ENCODE data around the gene PLEKHM1.

Gene PLEKHM1

DNA sequence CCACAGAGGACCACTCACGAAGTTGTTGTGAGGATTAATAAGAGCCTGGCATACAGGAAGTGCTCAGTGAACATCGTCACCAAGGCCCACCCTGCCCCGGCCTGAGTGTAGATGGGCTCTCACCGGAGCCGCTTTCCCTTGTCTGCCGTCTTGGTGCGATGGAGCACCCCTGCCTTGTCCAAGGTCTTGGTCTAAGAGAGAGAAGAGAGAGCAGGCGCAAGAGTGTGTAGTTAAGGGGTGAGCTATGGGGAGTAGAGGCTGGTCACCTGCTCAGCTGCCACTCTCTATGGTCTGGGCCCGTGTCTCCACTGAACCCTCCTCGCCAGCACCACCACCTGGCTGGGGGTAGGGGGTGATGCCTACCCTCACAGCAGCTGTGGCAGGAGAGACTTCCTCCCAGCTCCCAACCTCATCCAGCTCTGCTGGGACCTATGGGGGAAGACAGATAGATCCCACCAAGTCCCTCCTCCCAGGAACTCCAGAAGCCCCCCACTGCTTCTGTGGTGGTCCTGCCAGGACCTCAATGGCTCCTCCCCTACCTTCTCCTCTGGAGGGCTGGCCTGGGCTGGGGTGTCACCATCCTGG lies 86.5 kb downstream of the PLEKHM1 start:
- TF ChIP-seq, protein P1, sequence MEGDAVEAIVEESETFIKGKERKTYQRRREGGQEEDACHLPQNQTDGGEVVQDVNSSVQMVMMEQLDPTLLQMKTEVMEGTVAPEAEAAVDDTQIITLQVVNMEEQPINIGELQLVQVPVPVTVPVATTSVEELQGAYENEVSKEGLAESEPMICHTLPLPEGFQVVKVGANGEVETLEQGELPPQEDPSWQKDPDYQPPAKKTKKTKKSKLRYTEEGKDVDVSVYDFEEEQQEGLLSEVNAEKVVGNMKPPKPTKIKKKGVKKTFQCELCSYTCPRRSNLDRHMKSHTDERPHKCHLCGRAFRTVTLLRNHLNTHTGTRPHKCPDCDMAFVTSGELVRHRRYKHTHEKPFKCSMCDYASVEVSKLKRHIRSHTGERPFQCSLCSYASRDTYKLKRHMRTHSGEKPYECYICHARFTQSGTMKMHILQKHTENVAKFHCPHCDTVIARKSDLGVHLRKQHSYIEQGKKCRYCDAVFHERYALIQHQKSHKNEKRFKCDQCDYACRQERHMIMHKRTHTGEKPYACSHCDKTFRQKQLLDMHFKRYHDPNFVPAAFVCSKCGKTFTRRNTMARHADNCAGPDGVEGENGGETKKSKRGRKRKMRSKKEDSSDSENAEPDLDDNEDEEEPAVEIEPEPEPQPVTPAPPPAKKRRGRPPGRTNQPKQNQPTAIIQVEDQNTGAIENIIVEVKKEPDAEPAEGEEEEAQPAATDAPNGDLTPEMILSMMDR (conservative IDR thresholded peaks at IDR 0.05; ENCODE audit: low read depth, low read length), result no peak
- DNase-seq (ENCODE audit: low read depth), result no peak

DNA sequence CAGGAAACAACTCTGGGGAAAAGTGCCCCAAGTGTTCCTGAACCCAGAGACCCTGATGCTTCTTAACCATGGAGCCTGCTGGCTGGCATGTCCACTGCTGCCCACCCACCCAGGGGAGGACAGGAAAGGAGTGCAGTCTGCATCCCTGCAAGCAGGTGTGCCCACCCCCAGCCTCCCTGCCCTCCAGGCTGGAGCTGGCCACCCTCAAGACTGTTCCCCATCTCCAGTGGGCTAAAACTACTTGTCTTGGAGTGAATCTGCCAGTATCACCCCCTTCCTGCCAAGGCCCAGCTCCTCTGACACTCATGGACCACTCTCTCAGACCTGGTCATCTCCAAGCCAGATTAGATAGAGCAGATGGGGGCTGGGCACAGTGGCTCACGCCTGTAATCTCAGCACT lies 87.6 kb downstream of the PLEKHM1 start:
- H3K4me3 ChIP-seq (ENCODE audit: low read depth, low read length), result no peak overlapping the region
- no peak for DNase-seq (ENCODE audit: low read depth)
- TF ChIP-seq, protein P1 (conservative IDR thresholded peaks at IDR 0.05; ENCODE audit: low read depth, low read length), result no peak

More for the DNA sequence above, 86.5 kb downstream of the PLEKHM1 start:
- no peak overlapping the region for H3K4me3 ChIP-seq (ENCODE audit: low read depth, low read length)

DNA sequence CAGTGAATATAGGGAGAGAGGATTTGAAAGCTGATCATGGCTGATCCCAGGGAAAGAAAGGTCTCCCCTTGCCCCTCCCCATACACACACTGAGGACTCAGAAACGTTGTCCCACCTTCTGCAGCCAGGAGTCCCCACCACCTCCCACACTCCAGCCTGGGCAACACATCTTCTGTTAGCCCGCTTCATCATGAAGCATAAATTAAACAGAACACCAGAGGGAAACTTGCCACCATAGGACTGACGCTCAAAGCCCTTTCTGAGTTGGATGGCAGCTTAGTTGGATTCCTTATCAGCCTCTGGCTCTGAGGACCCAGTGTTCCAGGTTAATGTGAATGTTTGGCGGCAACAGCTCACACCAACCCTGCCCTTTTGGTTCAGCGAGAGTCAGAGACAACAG lies 91.7 kb downstream of the PLEKHM1 start:
- no peak overlapping the region for H3K4me3 ChIP-seq (ENCODE audit: low read depth, low read length)
- TF ChIP-seq, protein P1 (conservative IDR thresholded peaks at IDR 0.05; ENCODE audit: low read depth, low read length), result no peak
- DNase-seq (ENCODE audit: low read depth), result no peak

DNA sequence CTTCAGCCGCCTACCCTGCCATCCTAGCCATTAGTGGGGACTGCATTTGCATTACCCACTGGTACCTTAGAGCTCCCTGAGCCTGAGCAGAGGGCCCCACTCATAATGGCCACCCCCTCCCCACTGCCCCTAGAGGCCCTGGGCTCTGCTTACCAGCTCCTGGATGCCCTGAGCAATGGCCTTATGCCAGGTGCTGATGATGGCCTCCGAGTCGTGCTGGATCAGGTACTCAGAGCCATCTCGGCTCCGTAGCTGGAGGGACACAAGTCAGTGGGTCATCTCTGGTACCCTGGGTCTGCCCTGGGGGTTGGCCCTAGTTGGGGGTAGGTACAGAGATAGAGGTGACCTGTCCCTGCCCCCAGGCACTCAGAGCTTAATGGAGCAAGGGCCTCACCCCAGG lies 92.7 kb downstream of the PLEKHM1 start:
- TF ChIP-seq, protein P1 (conservative IDR thresholded peaks at IDR 0.05; ENCODE audit: low read depth, low read length), result no peak
- no peak overlapping the region for H3K4me3 ChIP-seq (ENCODE audit: low read depth, low read length)
- DNase-seq (ENCODE audit: low read depth), result no peak

DNA sequence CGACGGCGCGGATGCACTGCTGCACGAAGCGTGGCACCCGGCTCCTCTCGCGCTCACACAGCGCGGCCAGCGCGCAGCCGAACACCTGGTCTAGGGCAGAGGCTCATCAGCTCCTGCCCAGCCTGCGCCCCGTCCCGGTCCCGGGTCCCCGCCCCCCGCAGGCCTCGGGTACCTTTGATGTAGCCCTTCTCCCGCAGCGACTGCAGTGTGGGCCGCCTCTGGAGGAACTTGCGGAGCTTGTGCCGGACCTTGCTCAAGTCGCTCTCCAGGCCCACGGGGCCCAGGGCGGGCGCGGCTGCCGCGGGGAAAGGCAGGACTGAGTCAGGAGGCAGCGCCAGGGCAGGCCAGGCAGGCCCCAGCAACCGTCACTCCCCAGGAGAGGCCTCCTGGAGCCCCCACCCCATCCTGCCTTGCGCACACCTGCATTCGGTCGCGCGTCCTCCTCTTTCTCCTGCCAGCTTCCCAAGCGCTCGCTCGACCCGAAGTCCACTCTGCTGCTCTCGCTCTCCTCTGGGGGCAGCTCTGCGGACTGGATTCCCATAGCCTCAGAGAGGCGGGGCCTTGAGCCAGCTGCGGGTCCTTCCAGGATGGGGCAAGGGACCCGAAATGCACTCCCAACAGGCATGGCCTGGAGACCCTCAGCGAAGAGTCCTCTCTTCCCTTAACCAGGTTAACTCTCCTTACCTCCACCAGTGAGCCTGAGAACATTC lies 93.9 kb downstream of the PLEKHM1 start:
- H3K4me3 ChIP-seq (ENCODE audit: low read depth, low read length), result no peak overlapping the region
- TF ChIP-seq, protein P1 (conservative IDR thresholded peaks at IDR 0.05; ENCODE audit: low read depth, low read length), result no peak
- no peak for DNase-seq (ENCODE audit: low read depth)

DNA sequence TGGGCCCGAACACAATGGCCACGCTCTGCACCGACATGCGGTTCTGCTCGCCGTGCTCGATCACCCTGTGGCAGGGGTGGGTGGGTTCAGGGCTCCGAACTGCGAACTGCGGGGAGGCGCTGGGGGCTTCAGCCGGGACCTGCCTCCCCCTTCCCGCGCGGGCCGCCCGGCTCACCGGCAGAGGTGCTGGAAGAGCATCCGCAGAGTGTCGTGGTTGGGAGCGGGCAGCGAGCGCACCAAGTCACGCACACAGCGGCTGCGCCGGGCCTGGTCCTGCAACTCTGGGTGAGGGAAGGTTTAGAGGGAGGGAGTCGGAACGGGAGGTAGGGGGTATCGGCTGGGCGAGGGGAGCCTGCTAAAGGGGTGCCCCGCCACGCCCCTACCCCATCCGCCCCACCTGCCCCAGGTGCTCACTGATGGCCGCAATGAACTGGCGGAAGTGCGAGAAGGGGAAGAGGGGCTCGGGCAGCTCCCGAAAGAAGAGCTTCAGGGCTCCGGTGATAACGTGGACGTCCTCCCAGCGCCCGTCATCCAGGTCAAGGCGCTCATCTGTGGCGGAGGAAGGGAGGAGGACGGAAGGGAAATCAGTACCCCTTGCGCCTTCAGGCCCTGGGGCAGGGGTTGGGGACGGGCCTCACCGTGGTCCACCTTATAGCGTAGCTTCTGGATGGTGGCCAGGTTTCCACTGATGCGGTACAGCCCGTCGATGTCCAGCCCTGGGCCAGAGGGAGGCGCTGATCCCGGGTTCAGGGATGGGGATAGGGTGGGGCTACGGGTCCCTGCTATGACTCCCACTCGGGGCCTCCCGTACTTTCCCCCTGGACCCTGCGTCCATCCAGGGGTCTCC lies 94.7 kb downstream of the PLEKHM1 start:
- peak overlapping the region; percentile 39 for H3K4me3 ChIP-seq (ENCODE audit: low read depth, low read length)
- no peak for DNase-seq (ENCODE audit: low read depth)
- TF ChIP-seq, protein P1 (conservative IDR thresholded peaks at IDR 0.05; ENCODE audit: low read depth, low read length), result no peak
